Hematopoietic multipotent progenitor cell (in vitro differentiated cells): ENCODE measurements around the gene PRSS58. TPM values are rescaled to one million over a fixed set of nuclear protein-coding genes. Genes with fewer than 3 reads are reported as not detected.

Experiments
- DNase-seq, 3 donors: peaks; one replicate each; pipeline ENCODE4 v3.0.0-alpha.2; 2011 to 2015; ENCODE audit warnings: low read depth in 2 of 3, low spot score in 2 of 3
- small RNA-seq: library from RNA; depleted of rRNA; stranded (forward); fragments of <200 nt; gene quantifications from one replicate; pipeline ENCODE3, GENCODE V24; 2012
- total RNA-seq: library from RNA; depleted of rRNA; stranded (reverse); fragments of >200 nt; gene quantifications from one replicate; pipeline ENCODE4 v1.2.3, GENCODE V29; 2012

Gene PRSS58
- total RNA-seq, 1 donor: not detected

DNA sequence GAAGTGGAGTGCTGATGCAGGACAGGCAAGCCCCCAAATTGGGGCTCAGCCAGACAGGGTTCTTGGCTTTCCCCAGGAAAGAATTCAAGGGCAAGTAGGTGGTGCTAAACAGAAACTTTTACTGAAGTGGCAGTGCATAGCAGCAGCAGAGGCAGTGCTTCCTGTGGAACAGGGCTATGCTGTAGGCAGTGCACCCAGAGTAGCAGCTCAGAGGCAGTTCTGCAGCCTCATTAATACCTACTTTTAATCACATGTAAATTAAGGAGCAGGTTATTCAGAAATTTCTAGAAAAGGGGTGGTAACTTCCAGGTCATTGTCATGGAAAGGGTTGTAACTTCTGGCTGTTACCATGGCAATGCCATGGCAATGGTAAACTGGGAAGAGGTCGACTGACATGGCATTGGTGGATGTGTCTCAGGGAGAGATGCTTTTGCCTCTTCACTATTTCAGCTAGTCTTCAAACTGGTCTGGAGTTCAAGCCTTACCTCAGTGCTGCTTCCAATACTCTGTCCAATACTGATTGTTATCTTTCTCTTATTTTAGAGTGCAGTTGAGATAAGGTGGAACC is 29.2 kb downstream of the PRSS58 start:
- DNase-seq: no peak

Small RNA genes lying within 50 kb of the gene (small RNA-seq; reads per million reads assigned to genes)
- not detected for gene TRBV1

Other genes starting within 250 kb of the PRSS58 start
- under 0.01 TPM for gene MGAM2, start 146.3 kb downstream of the PRSS58 start, total RNA-seq